GM12874 (cell line): ENCODE measurements around the gene RTL10.

ENCODE experiments used
- CTCF ChIP-seq: IDR thresholded peaks from 2 replicates; pipeline ENCODE4 v1.5.1; 2011; ENCODE audit warnings: low read depth, mild to moderate bottlenecking, control low read depth, low read length, moderate library complexity; ENCODE audit not compliant: insufficient read depth

Gene RTL10

GRCh38 chr22:19873138-19873959, 18.7 kb upstream of the RTL10 start:
- no peak for TF ChIP-seq CTCF

GRCh38 chr22:19872779-19873137, 18.1 kb upstream of the RTL10 start:
- no peak for TF ChIP-seq CTCF

GRCh38 chr22:19871845-19872778, 17.4 kb upstream of the RTL10 start:
- no peak for TF ChIP-seq CTCF

GRCh38 chr22:19871023-19871844, 16.6 kb upstream of the RTL10 start:
- no peak for TF ChIP-seq CTCF

GRCh38 chr22:19870153-19871022, 15.7 kb upstream of the RTL10 start:
- TF ChIP-seq CTCF: no peak

- TF ChIP-seq CTCF: no peak
Observed at GRCh38 chr22:19869497-19870152, 15.0 kb upstream of the RTL10 start.
